HG03095 (cell line): Measurements from ENCODE around the gene SLC29A1.
"Not testable (repeated sequence)": the region's sequence is repeated elsewhere in the genome, so short reads cannot be mapped to it uniquely, and the experiment has no call there.

ENCODE experiments used
- ATAC-seq: cut with Tn5 transposase; IDR thresholded peaks from one replicate; pipeline ENCODE4 v1.9.1; 2021; ENCODE audit warnings: moderate library complexity; ENCODE audit not compliant: unreplicated experiment

SLC29A1 gene

DNA sequence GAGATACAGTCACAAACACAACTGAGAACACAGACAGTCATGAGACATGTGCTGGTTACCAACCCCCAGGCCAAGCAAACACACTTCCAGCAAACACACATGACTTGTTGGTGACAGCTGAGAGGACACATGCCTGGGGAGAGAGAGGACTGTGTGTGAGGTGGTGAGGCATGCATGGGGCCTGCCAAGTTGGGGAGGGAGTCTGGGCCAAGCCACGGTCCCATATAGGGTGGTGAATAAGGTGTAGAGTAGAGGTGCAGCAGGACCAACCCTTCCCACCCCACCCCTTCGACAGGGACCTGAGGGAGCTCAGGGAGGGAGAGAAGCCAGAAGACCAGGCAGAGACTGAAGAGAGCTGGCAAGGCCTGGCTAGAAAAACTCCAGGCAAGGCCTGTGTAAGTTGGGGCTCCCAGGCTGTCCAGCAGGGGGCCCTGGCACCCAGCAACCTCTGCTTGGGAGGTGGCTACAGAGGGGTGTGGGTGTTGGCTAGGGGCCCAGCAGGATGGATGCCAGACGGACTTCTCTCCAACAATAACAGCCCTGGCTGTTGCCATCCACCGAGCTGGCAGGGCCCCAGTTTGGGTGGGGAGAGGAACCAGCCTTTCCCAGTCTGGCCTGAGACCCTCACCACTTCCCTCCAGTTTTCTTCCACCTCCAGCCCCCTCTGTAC is 2.0 kb upstream of the SLC29A1 start:
- peak; percentile 41 for ATAC-seq

DNA sequence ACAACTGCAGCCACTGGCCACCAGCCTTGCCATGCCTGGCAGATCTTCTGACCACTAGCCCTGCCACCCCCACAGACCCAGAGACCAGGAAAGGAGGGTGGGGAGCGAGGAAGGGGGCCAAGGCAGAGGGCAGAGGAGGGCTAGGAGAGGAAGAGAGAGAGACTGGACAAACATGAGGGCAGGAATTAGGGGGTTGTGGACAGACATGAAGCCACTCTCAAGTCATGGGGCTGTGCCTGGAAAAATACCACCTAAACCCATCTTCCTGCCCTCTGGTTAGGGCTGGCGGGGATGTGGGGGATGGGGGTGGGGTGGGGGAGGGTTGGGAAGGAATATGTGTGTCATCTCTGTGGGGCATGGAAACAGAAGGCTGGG is 1.4 kb upstream of the SLC29A1 start:
- ATAC-seq, result no peak

DNA sequence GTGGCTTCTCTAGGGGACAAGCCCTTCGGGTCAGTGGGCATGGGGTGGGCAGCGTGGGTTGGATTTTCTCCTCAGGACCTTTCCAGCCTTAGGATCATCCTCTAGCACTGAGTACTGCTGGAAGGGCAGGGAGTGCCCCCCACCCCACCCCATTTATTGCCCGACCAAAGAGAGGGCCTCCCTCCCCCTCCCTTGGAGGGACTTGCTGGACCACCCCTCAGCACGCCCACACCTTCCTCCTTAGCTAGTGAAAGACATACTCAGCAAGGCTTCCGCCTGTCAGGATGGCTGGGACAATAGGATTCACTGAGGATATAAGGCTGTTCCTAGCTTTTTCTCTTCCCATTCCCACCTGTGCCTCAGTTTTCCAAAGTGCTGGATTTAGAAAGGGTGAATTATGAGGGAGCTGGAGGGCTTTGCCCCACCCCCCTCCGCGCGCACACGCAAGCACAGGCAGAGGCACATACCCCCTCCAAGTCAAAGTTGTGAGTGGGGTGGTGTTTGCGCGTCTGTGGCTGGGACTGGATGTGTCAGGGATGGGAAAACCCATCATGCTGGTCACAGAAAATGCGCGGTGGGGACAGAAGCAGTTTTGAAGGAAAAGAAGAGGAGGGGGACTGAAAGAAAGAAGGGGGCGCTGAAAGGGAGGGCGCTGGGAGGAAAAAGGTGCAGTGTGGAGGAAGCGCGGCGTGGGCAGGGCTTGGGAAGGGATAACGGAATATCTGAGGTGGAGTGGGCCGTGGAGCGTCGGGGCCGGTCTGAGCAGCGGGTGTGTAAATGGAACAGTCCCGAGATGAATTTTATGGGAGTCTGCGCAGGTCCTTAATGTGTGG is 693 bp upstream of the SLC29A1 start:
- no peak for ATAC-seq

DNA sequence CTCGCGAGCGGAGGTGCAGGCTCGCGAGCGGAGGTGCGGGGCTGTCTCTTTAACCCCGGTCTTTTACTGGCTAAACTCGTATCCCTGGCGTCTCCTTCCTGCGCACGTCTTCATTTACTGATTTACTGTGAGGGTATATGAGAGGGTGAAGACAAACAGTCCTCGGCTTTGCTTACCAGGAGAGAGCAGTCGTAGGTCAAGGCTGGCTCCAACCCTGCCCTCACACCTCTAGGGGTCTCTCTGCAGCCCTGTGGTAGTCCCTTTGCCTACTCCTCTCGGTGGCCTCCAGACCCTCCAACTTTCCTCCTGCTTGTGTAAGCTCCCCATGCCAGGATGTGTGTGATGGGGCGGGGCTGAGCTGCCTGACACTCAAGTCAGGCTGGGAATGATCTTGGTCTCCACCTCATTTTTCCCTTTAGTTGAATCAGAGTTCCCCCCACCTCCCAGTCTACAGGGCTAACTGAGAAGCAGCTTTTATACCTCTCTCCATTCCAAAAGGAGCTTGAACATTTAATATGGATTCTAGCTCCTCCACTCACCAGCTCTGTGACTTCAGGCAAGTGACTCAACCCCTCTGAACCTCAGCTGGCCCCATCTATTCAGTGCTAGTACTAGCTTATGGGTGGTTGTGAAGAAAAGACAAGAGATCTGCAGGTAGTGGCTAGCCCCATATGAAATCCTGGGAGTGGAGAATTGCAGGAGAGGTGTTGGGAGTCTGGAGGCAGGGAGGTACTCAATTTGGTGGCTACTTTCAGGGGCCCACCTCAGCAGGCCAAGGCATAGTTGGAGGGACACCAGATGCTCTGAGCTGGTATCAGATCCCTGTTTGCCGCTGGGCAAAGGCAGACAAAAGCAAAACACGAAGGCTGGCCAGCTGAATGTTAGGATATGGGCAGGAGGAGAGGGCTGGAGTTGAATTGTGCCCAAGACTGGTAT is 902 bp downstream of the SLC29A1 start:
- ATAC-seq, result no peak

DNA sequence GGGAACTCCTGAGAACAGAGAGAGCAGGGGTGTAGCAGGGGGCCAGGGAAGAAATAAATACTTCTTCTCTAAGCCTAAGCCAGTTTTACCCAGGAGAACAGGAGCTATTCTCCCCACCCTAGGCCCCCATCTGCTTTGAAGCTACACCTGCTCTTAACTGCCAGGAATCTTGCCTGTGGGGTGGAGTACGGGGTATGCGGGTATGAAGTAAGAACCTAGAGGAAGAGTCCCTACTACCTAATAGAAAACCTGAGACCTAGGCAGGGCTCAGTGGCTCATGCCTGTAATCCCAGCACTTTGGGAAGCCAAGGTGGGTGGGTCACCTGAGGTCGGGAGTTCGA is 1.5 kb downstream of the SLC29A1 start:
- ATAC-seq, result no peak

DNA sequence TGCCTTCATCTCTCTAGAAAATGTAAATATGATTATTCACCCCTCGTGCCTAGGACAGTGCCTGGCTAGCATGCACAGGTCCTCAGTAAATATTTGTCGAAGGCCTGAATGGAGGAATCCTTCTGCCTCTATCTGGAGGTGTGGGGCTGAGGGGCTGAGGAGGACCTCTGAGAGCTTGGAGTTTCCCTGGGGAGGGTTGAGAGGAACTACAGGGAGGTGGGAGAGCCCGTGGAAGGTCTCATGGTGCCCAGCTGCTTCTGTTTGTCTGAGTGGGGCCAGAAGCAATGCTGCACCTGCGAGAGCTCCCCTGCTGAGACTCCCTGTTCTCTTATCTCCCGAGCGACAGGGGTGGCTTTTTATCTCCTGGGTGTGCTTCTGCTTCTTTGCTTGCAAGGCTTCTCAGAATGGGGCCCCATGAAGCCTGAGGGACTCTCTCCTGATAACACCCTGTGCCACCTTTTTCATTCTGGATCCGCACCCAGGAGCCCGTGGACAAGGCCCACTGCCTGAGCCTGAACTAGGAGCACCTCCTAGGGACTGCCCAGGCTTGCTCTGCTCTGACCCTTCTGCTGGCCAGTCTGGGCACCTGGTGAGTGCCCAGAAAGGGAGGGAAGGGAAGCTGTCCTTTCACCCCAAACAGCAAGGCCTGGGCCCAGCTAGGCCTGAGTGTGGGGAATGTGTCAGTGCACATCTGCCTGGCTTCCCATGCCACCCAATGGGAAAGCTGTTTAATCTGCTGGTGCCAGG is 2.4 kb downstream of the SLC29A1 start:
- no peak for ATAC-seq

DNA sequence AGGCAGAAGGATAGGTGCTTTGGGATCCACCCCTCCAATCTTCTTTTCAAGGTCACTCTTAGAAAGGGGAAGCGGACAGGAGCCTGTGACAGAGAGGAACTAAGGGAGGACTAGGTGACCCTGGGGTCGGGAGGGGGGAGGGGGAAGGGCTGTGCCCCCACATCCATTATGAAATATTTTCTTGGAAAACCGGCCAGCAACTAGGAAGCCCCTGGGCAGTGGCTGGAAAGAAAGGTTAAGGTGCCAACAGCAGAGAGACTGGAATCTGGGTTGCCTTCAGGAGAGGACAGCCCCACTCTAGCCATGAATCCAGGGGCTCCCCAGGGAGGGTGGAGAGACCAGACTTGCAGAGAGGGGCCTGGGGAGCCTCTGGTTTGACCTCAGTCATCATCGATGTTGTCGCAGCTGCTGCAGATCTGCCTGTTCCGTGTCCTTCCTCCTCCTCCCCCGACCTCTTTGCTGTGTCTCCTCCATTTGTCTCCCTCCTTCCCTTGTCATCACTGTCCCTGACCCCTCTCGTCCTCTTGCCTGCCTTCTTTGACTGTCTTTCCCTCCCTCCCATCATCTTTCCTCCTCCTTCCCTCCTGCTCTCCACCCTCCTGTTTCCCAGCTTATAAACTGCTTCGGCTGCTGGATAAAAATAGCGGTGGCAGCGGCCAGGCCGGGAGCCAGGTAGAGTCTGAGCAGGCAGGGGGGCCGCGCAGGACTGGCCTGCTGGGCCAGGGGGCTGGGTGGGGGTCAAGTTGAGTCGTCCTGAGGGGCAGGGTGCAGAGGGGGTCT is 3.2 kb downstream of the SLC29A1 start:
- no peak for ATAC-seq

DNA sequence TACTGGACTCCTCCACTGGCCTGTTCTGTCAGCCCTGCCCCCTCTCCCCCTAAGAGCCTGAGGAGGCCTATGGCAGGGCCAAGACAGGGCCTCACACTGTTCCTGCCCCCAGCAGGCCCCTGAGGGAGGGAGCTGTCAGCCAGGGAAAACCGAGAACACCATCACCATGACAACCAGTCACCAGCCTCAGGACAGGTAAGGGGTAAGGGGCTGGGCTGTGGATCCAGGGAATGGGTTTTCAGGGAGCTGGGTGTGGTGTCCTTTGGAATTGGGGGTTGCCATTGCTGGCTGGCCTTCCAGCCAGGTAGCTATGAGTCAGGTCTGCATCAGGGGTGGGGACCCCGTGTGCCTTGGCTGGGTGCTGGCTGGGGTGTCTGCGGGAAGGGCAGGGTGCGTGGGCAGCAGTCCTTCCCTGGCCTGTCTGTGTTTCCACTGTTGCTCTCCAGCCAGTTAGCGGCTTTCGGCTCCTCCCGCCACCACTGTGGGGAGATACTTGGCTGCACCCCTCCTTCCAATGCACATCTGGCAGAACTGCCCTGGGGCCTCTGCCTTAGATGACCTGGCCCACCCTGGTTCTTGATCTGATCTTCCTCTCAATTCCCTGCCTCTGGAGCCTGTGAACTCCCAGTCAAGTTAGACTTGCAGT is 3.9 kb downstream of the SLC29A1 start:
- ATAC-seq, result no peak

DNA sequence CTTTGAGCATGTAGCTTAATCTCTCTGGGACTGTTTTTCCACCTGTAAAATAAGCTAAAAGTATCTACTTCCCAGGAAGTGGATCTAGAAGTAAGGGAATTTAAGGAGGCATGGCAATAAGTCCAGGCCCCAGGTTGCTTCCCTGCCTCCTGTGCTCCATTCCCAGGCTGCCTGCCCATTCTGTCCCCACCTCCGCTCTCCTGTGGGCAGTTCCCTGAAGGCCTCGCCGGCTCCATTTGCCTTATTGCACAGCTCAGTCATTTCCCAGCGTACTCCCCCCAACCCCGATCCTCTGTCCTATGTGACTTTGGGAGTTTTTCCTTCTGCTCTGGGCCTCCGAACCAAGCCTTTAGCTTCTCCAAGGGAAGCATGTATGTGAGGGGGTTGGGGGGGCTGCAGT is 4.6 kb downstream of the SLC29A1 start:
- ATAC-seq, result no peak

DNA sequence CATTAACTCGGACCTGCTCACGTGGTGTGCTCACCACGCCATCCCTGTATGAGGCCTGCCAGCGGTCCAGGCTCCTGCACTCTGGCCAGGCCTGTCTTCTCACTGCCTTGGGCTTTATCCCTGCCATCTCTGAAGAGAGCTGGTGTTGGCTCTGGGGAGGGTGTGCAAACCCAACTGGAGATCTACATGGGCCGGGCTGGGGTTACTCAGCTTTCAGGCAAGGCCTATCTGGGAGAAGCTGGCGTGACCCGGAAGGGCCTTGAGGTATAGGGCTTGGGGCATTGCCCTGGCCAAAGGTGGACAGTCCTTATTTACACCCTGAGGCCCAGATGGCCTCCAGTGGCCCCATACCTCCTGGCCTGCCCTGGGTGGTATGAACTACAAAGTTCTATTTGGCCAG is 5.0 kb downstream of the SLC29A1 start:
- no peak for ATAC-seq

DNA sequence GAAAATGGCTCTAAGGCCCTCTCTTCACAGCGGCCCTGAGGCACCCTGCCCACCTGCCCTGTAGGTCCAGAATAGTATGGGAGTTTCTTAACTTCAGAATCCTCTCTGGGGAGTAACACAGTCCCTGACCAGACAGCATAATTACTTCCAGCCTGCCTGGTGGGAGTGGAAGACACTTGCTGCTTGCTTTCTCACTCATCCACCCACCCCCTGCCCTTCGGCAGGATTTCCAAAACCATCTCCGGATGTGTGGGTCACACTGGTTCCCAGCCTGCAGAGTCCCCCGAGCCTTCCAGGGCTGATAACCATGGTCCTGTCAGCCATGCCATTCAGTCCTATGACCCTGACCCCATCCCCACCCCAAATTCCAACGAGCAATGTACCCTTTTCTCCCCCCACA is 5.4 kb downstream of the SLC29A1 start:
- no peak for ATAC-seq

DNA sequence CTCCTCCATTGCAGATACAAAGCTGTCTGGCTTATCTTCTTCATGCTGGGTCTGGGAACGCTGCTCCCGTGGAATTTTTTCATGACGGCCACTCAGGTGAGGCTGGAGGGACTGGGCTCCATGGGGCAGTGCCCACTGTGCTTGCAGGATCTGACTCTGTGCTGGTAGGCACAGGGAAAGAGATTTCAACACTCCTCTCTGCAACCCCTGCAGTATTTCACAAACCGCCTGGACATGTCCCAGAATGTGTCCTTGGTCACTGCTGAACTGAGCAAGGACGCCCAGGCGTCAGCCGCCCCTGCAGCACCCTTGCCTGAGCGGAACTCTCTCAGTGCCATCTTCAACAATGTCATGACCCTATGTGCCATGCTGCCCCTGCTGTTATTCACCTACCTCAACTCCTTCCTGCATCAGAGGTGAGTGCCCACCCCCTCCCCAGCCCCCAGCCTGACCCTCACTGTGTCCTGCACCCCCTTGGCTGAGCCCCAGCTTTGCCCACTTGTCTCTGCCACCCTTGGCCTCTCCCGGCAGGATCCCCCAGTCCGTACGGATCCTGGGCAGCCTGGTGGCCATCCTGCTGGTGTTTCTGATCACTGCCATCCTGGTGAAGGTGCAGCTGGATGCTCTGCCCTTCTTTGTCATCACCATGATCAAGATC is 6.1 kb downstream of the SLC29A1 start:
- no peak for ATAC-seq

DNA sequence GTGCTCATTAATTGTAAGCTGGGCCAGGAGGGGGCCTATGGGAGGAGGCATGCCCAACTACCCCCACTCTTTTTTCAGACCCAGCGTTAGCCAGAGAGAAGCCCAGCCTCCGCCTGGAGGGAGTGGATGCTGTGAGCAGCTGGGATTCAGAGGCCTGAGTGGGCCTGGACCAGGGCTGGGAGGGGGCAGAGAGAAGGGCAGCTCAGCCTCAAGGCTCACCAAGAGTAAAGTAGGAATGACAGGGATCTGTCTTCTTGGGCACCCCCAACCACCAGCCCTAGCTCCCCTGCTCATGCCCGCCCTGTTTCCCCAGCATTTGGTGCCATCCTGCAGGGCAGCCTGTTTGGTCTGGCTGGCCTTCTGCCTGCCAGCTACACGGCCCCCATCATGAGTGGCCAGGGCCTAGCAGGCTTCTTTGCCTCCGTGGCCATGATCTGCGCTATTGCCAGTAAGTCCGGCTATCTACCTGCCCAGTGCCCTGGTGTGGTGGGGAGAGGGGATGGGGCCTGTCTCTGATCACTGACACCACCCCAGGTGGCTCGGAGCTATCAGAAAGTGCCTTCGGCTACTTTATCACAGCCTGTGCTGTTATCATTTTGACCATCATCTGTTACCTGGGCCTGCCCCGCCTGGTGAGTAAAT is 6.8 kb downstream of the SLC29A1 start:
- ATAC-seq, result no peak

DNA sequence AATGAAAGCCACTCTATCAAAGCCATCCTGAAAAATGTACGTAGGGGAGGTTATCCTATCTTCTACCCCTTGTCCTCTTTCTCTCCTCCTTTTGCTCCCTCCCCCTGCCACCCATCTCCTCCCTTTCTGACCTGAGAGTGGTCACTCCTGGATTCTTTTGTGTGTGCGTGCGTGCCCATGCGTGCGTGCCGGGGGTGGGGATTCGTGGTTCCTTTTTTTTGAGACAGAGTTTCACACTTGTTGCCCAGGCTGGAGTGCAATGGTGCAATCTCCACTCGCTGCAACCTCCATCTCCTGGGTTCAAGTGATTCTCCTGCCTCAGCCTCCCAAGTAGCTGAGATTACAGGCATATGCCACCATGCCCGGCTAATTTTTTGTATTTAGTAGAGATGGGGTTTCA is 8.0 kb downstream of the SLC29A1 start:
- not testable (repeated sequence) for ATAC-seq

DNA sequence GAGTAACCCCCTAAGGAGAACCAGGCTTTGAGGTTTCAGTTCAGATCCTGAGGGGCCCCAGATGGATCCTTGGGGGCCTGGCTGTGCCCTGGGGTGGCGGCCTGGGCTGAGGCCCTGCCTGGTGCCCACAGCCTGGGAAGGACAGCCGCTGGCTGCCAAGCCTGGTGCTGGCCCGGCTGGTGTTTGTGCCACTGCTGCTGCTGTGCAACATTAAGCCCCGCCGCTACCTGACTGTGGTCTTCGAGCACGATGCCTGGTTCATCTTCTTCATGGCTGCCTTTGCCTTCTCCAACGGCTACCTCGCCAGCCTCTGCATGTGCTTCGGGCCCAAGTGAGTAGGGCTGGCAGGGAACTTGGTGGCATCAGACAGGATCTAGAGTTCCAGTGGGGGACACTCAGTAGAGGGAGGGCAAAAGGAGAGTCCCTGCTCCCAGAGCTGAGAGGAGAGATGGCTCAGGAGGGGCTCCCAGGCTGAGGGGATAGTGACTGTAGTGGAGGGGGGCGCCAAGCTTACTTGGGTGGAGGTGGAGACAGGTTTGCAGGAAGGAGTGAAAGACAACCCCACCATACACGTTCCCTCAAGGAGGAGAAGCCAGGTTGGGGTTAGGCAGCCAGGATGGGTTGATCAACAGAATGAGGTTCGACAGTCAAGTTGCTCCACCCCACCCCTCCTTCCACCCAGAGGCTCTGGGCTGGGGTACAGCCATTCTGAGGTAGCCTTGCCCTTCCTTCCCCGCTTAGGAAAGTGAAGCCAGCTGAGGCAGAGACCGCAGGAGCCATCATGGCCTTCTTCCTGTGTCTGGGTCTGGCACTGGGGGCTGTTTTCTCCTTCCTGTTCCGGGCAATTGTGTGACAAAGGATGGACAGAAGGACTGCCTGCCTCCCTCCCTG is 9.5 kb downstream of the SLC29A1 start:
- no peak for ATAC-seq

DNA sequence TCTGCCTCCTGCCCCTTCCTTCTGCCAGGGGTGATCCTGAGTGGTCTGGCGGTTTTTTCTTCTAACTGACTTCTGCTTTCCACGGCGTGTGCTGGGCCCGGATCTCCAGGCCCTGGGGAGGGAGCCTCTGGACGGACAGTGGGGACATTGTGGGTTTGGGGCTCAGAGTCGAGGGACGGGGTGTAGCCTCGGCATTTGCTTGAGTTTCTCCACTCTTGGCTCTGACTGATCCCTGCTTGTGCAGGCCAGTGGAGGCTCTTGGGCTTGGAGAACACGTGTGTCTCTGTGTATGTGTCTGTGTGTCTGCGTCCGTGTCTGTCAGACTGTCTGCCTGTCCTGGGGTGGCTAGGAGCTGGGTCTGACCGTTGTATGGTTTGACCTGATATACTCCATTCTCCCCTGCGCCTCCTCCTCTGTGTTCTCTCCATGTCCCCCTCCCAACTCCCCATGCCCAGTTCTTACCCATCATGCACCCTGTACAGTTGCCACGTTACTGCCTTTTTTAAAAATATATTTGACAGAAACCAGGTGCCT is 10.2 kb downstream of the SLC29A1 start:
- ATAC-seq, result no peak
